ENCODE results near the gene TLE1.

TLE1 gene

DNA sequence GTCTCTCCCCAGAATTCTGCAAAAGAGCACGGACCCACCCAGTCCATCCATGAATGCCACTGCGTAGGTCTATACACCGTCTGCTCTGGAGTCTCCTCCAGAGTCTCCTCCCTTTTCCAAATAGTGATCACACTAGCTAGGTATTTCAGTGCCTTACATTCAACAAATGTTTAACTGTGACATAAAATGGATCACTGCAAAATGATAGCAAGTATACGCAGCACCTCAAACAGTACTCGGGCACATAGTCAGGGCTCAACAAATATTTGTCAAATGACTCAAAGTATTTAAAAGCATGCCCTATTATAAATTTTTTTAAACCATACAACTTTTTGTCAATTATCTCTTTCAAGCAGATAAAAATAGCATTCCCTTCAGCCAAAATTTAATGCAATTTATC, 60.5 kb downstream of the TLE1 start:
- DNase-seq (ENCODE audit: low spot score), result no peak
- TF ChIP-seq, protein P1, sequence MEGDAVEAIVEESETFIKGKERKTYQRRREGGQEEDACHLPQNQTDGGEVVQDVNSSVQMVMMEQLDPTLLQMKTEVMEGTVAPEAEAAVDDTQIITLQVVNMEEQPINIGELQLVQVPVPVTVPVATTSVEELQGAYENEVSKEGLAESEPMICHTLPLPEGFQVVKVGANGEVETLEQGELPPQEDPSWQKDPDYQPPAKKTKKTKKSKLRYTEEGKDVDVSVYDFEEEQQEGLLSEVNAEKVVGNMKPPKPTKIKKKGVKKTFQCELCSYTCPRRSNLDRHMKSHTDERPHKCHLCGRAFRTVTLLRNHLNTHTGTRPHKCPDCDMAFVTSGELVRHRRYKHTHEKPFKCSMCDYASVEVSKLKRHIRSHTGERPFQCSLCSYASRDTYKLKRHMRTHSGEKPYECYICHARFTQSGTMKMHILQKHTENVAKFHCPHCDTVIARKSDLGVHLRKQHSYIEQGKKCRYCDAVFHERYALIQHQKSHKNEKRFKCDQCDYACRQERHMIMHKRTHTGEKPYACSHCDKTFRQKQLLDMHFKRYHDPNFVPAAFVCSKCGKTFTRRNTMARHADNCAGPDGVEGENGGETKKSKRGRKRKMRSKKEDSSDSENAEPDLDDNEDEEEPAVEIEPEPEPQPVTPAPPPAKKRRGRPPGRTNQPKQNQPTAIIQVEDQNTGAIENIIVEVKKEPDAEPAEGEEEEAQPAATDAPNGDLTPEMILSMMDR (IDR thresholded peaks at IDR 0.05; ENCODE audit: extremely low read depth, missing control alignments), result no peak

DNA sequence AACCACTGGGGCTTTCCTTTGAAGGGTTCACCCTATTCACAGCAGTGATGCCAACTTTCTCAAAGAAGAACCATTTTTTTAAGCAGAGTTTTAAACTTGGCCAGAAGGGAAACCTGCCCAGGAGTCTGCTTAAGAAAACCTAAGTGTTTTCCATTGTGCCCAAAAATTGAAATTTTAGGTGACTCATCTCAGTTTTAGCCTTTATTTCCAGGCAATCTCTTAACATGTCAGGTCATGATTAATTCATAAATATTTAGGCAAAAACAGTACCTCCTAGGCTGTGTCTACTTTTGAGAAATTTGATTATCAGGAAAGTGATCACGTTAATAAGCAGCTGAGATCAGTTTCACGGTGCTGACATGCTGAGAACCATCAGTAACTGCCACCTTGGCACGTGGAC, 61.9 kb downstream of the TLE1 start:
- no peak for DNase-seq (ENCODE audit: low spot score)
- TF ChIP-seq, protein P1 (IDR thresholded peaks at IDR 0.05; ENCODE audit: extremely low read depth, missing control alignments), result no peak

DNA sequence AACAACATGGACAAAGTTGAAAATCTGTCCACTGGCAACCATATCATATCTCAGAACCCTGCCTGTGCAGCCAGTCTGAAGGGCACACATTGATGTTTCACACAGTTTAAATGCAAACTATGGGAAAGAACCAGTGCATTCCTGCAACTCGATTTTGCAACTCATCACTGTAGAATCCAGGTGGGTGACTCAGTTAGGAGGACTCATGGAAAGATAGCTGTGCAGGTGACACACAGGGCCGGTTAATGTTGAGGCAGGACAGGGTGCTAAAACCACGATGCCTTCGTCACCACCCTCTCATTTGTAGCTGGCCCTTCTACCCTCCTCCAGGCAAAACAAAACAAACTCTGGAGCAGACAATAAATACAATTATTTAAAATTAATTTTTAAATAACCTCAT, 62.8 kb downstream of the TLE1 start:
- TF ChIP-seq, protein P1 (IDR thresholded peaks at IDR 0.05; ENCODE audit: extremely low read depth, missing control alignments), result no peak
- no peak for DNase-seq (ENCODE audit: low spot score)

DNA sequence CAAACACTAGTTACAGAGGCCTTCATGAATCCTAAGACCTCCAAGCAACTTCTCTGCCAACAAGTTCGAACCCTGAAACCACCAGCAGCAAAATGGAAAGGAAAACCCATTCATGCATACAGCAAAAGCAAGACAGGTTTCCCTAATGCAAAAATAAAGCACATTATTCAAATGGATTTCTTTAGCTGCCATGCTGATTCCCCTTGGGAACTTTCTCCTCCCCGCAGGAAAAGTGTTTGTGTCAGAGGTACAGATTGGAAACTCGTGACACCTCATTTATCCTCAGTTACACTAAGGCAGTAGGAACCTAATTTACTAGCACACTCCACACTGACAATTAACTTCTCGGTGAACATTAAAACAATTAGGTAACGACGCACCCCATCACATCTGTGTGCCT, 63.4 kb downstream of the TLE1 start:
- no peak for DNase-seq (ENCODE audit: low spot score)
- TF ChIP-seq, protein P1 (IDR thresholded peaks at IDR 0.05; ENCODE audit: extremely low read depth, missing control alignments), result no peak

DNA sequence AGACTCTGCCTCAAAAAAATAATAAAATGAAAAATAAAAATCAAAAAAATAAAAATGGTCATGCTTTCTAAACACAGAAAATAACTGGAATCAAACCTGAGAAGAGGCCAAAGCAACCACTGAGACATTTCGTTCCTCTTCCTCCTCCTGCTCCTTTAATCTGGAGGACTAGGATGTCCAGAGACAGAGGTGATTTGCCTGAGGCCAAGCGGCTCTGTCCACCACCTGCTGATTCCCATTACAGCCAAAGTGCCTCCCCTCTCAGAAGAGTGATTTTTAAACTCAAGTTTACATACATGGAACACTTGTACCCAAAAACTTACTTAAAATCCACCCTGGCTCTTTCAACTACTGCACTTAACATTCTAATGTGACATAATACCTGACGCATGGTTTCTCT, 65.6 kb downstream of the TLE1 start:
- DNase-seq (ENCODE audit: low spot score), result no peak
- TF ChIP-seq, protein P1 (IDR thresholded peaks at IDR 0.05; ENCODE audit: extremely low read depth, missing control alignments), result no peak

DNA sequence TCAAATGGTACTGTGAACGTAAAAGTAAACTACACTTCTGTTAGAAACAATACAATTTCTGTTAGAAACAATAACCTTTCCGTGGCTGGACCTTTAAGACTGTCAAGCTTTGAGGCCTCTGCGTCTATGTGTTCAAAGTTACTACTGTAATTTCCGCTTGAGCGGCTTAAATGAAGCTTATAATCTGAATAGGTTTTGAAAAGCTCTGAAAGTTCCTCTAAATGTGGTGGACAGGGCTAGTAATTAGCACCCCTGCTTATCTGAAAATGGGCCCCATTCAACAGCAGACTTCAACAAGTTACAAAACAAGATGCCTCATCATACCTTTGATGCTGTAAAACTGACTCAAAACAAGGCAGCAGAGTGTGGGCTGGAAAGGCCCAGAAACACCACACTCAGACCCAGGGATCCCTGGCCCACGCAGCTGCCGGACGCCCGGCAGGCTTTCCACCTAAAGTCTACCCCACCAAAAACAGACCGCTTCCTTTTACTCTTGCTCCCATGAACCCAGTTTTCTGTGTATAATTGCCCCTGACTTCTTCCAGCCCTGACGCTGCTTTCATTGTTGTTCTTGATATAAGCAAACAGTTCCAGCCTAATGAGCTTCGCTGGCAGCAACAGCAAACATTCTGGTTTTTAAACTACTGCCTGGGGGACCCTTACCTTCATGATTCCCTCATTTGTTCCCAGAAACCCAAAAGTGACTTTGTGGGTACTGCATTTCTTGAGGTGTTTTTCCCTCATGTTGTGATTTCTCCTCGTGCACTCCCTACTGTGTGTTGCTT, 66.7 kb downstream of the TLE1 start:
- no peak for DNase-seq (ENCODE audit: low spot score)
- TF ChIP-seq, protein P1 (IDR thresholded peaks at IDR 0.05; ENCODE audit: extremely low read depth, missing control alignments), result no peak

DNA sequence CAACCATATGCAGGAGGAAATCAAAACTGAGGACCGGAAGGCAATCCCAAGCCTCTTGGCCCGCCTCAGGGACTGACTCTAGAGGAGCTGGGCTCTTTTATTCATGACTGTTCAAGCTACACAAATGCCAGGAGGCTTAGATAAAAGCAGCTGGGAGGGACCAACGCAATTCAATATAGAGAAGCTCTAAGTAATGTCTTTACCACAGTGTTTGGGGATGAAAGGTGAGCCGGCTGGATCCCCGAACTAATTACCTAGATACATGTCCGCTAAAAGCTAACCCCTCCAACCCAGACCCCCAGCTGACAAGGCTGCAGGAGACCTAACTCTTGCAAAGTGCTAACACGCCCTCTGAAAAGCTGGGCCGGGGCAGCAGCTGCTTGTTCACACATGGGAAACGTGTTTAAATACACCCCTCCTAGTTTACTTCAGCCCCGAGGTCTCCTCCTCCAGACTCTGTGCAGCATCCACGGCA, 67.5 kb downstream of the TLE1 start:
- TF ChIP-seq, protein P1 (IDR thresholded peaks at IDR 0.05; ENCODE audit: extremely low read depth, missing control alignments), result no peak
- DNase-seq (ENCODE audit: low spot score), result no peak

Measured in GM20000 (cell line).